HG03135 (cell line): ENCODE results near the gene COL24A1.
"Not testable (repeated sequence)": the region's sequence is repeated elsewhere in the genome, so short reads cannot be mapped to it uniquely, and the experiment has no call there.

Source experiments
- ATAC-seq: cut with Tn5 transposase; IDR thresholded peaks from one replicate; pipeline ENCODE4 v1.9.1; 2021; ENCODE audit warnings: mild to moderate bottlenecking, moderate library complexity; ENCODE audit not compliant: unreplicated experiment

COL24A1 gene

GRCh38 chr1:85911742-85912141 lies 244.8 kb downstream of the COL24A1 start:
- no peak for ATAC-seq

DNA sequence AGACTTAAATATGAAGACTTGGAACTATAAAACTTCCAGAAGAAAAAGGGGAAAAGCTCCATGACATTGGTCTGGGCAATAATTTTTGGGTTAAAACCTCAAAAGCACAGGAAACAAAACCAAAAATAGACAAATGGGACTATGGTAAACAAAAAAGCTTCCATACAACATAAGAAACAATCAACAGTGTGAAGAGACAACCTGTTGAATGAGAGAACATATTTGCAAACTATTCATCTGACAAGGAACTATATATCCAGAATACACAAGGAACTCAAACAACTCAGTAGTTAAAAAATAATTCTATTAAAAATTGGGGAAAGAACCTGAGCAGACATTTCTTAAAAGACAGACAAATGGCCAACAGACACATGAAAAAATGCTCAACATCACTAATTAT lies 255.7 kb downstream of the COL24A1 start:
- no peak for ATAC-seq

DNA sequence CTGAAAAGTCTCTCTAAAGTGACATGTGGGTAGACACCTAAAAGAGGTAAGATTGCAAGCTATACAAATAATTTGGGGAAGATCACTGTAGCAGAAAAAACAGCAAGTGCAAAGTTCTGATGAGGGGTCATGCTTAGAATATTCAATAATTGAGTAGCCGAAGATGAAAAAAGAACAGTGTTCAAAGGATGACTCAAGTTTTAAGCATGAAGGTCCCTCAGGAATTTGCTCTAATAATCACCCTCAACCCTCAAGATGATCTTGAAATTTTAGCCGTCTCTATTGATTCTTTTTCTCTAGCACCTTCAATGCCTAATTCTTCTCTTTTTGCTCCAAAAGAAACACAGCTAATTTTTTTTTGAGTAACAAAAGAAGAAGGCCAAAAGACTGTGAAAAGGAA lies 257.7 kb downstream of the COL24A1 start:
- ATAC-seq, result no peak

DNA sequence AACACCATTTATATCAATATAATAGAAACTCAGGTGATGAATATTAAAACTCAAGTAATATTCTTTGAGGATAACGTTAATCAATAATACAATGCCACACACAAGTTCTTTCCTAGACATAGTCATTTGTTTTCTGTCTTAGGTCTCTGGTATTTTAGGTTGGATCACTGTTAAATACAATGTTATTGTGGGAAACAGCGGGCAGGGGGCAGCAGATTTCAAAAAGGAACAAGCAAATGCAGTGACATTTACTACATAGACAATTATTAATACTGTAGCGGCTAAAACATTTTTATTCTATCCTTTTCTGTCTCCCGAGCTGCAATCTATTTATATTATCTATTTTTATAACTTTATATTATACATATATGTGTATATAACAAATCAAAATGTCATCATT lies 261.9 kb downstream of the COL24A1 start:
- no peak for ATAC-seq

GRCh38 chr1:85892366-85892765 lies 264.2 kb downstream of the COL24A1 start:
- ATAC-seq, result no peak

DNA sequence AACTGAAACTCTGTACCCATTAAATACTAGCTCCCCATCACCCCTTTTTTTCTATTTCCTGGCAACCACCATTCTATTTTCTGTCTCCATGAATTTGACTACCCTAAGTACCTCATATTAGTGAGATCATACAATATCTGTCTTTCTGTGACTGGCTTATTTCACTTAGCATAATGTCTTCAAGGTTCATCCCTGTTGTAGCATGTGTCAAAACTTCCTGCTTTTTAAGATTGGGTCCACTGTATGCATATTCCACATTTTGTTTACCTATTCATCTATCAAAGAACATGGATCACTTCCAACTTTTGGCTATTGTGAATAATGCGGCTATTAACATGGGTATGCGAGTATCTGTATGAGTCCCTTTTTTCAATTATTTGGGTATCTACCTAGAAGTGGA lies 266.7 kb downstream of the COL24A1 start:
- ATAC-seq, result no peak

DNA sequence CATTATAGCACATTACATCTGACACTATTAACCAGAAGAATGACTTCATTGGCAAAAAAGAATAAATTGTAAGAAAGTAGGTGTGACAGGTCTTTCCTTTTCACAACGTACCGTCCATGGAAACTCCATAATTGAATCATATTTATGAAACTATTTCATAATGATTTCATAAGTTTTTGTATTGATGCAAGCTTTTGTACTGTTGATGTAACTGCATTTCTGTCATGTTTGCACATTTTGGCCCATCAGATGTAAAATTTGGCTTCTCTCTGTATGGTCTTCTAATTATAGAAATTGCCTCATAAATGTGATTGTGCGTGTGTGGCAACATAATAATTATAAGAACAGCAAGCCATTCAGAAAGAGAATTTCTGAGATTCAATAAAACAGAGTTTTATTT lies 267.7 kb downstream of the COL24A1 start:
- ATAC-seq, result no peak

DNA sequence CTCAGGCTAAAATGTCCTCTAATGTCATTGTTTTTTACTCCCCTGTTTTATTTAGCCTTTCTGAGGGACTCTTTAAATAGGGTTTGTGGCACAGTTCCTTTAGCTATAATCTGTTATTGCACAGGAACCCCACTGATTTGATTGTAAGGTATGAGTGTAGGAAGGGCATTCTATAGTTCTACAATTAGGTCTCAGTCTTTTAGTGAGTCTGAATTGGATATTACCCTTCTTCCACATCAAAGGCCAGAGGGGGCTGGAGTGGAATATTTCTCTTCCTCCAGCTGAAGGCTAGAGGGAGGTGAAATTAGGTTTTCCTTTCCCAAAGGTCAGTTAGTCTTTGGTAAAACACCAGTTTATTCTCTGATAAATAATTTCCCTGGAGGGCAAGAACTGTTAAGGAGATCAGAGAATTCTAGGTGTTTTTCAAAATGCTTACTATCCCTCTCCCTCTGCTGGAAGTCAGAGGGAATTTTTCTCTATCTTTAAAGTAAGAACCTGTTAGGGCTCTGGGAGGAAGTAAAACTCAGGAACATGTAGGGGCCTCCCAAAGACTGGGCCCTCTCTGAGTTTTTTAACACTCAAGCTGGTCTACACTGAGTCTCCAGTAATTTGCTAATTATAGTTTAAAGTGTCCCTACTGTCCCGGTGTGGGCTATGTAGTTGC lies 272.1 kb downstream of the COL24A1 start:
- no peak for ATAC-seq

- no peak for ATAC-seq
These were observed 289.4 kb downstream of the COL24A1 start for GRCh38 chr1:85867189-85867588.

GRCh38 chr1:85865213-85865612 lies 291.4 kb downstream of the COL24A1 start:
- ATAC-seq, result no peak

- no peak for ATAC-seq
These were observed 291.8 kb downstream of the COL24A1 start for GRCh38 chr1:85864727-85865126.

DNA sequence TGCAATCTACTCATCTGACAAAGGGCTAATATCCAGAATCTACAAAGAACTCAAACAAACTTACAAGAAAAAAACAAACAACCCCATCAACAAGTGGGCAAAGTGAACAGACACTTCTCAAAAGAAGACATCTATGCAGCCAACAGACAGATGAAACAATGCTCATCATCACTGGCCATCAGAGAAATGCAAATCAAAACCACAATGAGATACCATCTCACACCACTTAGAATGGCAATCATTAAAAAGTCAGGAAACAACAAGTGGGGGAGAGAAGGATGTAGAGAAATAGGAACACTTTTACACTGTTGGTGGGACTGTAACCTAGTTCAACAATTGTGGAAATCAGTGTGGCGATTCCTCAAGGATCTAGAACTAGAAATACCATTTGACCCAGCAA lies 292.9 kb downstream of the COL24A1 start:
- ATAC-seq, result not testable (repeated sequence)

- no peak for ATAC-seq
These were observed 294.1 kb downstream of the COL24A1 start for GRCh38 chr1:85862456-85862855.

GRCh38 chr1:85857991-85858390 lies 298.6 kb downstream of the COL24A1 start:
- ATAC-seq, result no peak

GRCh38 chr1:85850238-85850637 lies 306.3 kb downstream of the COL24A1 start:
- ATAC-seq, result no peak

GRCh38 chr1:85849660-85850059 lies 306.9 kb downstream of the COL24A1 start:
- ATAC-seq, result no peak

GRCh38 chr1:85847356-85847755 lies 309.2 kb downstream of the COL24A1 start:
- no peak for ATAC-seq

DNA sequence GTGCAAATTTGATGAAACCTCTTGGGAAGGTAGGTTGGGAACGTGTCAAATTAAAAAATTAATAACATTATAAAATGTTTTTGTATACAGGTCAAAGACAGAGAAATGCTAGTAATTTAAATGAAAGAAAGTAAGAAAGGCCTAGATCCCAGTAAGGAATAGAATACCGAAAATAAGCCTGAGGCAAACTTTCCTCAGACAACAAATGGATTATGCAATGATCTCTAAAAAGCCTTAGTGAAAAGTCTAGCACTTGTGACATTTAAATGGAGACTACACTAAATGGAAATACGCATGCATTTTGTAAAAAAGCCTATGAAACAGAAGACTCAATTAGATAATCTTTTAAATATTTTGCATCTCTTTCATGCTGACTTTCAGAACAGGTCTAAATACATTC lies 309.9 kb downstream of the COL24A1 start:
- no peak for ATAC-seq

GRCh38 chr1:85839459-85839858 lies 317.1 kb downstream of the COL24A1 start:
- ATAC-seq, result no peak

- ATAC-seq, result peak; percentile 96
These were observed 318.3 kb downstream of the COL24A1 start for GRCh38 chr1:85838238-85838637.

DNA sequence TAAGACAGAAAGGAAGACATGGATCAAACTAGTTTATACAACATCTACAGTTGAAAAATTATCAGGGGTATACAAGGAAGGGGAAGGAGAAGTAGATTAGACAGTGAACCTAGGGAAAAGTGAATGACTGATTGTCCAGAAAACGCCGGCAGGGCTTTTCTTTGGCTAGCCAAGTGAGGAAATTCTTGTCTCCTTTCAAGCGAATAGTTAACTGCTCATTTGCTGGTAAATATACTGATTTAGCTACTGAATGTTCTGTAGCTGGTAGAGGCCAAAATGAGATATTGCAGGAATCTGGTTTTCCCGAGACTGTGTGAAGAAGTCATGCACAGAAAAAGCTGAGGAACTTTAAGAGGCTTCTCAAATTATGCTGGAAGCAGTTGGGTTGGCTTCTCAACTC lies 319.8 kb downstream of the COL24A1 start:
- ATAC-seq, result no peak

GRCh38 chr1:85833165-85833564 lies 323.4 kb downstream of the COL24A1 start:
- not testable (repeated sequence) for ATAC-seq

GRCh38 chr1:85830837-85831236 lies 325.7 kb downstream of the COL24A1 start:
- no peak for ATAC-seq
